Colonic mucosa (tissue), 4 donors: ENCODE measurements around the gene NR1I2. TPM values are rescaled to one million over a fixed set of nuclear protein-coding genes. Genes with fewer than 3 reads are reported as not detected.

Source experiments
- DNase-seq: peaks from one replicate; pipeline ENCODE4 v3.0.0-alpha.2; 2020
- H3K27ac ChIP-seq: fragments of 200-600 bp; one replicate; pipeline ENCODE4 v1.8.0; 2021
- H3K27me3 ChIP-seq: fragments of 200-600 bp; one replicate; pipeline ENCODE4 v1.8.0; 2021
- H3K36me3 ChIP-seq: fragments of 200-600 bp; one replicate; pipeline ENCODE4 v1.8.0; 2021
- H3K4me1 ChIP-seq: fragments of 200-600 bp; one replicate; pipeline ENCODE4 v1.8.0; 2021; ENCODE audit warnings: mild to moderate bottlenecking
- H3K4me3 ChIP-seq: fragments of 200-600 bp; one replicate; pipeline ENCODE4 v1.8.0; 2021
- H3K9ac ChIP-seq, 2 donors: one replicate each; pipeline ENCODE4 v1.7.0; 2013; ENCODE audit warnings: control low read depth in 2 of 2, low read depth in 2 of 2, low read length in 2 of 2
- H3K9me3 ChIP-seq: fragments of 200-600 bp; one replicate; pipeline ENCODE4 v1.8.0; 2021
- CTCF ChIP-seq: fragments of 200-600 bp; IDR thresholded peaks from one replicate; pipeline ENCODE4 v1.8.0; 2022; ENCODE audit warnings: antibody characterized with exemption, mild to moderate bottlenecking
- intact Hi-C: fragments of 100-400 bp; cut with DNase I; formaldehyde crosslinking; loops from one replicate; pipeline ENCODE4 v1.14.1; 2022
- total RNA-seq, 2 donors: library from RNA; stranded (reverse); fragmentation: NEBNext Ultra II Directional in 1 of 2; extraction: Animal tissue kit (Norgen Biotek cat#: 25700) in 1 of 2; gene quantifications; one replicate each; pipeline ENCODE4 v1.2.1, GENCODE V29; 2021
- donor health status: healthy.
- donor health status: DM: no; HTN: no; CAD: no.
- donor health status: DM: no; HTN: no; CAD: no.

The NR1I2 gene
- total RNA-seq, result 10 to 100 TPM; 58.4 to 70.4 TPM

GRCh38 chr3:119781330-119782198, at the start of gene NR1I2:
Gene NR1I2, plus strand, starts transcription at chr3:119782101.
- TF ChIP-seq CTCF, result no peak
- Histone ChIP-seq H3K27ac (peak within 1 kb of the TSS; percentile 68), H3K9me3 (no peaks in the 10 kb centered on the region), H3K9ac (peak within 1 kb of the TSS; percentile 57 to 69), H3K4me1 (no peaks in the 10 kb centered on the region), H3K4me3 (peak within 1 kb of the TSS; percentile 32), H3K36me3 (no peaks in the 10 kb centered on the region), H3K27me3 (no peaks in the 10 kb centered on the region)
- DNase-seq, result peak; percentile 67
- intact Hi-C loops, result no loop called here

- TF ChIP-seq CTCF, result no peak
- Histone ChIP-seq H3K4me1 (no peaks in the 10 kb centered on the region), H3K4me3 (no peak overlapping the region)
Observed at GRCh38 chr3:119733812-119734211, 48.1 kb upstream of the NR1I2 start.

GRCh38 chr3:119738741-119739140, 43.2 kb upstream of the NR1I2 start:
- Histone ChIP-seq H3K27me3 (no peaks in the 10 kb centered on the region), H3K4me3 (no peak overlapping the region), H3K27ac (no peak overlapping the region), H3K36me3 (no peaks in the 10 kb centered on the region), H3K9me3 (no peaks in the 10 kb centered on the region), H3K9ac (no peak overlapping the region), H3K4me1 (no peaks in the 10 kb centered on the region)
- no peak for DNase-seq
- no peak for TF ChIP-seq CTCF
- intact Hi-C loops, result no loop called here

More at GRCh38 chr3:119733812-119734211, 48.1 kb upstream of the NR1I2 start:
- intact Hi-C loops, result no loop called here
- H3K36me3 ChIP-seq, result no peaks in the 10 kb centered on the region
- H3K27ac ChIP-seq, result no peak overlapping the region
- H3K9me3 ChIP-seq, result no peaks in the 10 kb centered on the region
- H3K27me3 ChIP-seq, result no peaks in the 10 kb centered on the region
- no peak for DNase-seq
- H3K9ac ChIP-seq, result no peak overlapping the region

- Histone ChIP-seq H3K9me3 (no peaks in the 10 kb centered on the region), H3K27ac (peak overlapping the region; percentile 9), H3K9ac (no peak overlapping the region), H3K36me3 (no peaks in the 10 kb centered on the region), H3K4me3 (no peak overlapping the region), H3K4me1 (no peaks in the 10 kb centered on the region), H3K27me3 (no peaks in the 10 kb centered on the region)
- DNase-seq, result no peak
- intact Hi-C loops, result no loop called here
- TF ChIP-seq CTCF, result no peak
Observed at GRCh38 chr3:119741657-119742590, 40.0 kb upstream of the NR1I2 start.

- DNase-seq, result no peak
Observed at GRCh38 chr3:119743921-119744320, 38.0 kb upstream of the NR1I2 start.

More at GRCh38 chr3:119743921-119744320, 38.0 kb upstream of the NR1I2 start:
- intact Hi-C loops, result no loop called here
- no peak for TF ChIP-seq CTCF
- no peaks in the 10 kb centered on the region for H3K27me3 ChIP-seq
- no peak overlapping the region for H3K9ac ChIP-seq
- H3K36me3 ChIP-seq, result no peaks in the 10 kb centered on the region
- no peak overlapping the region for H3K4me3 ChIP-seq
- no peaks in the 10 kb centered on the region for H3K9me3 ChIP-seq
- H3K27ac ChIP-seq, result no peak overlapping the region
- H3K4me1 ChIP-seq, result no peaks in the 10 kb centered on the region
